Smooth muscle cell (in vitro differentiated cells): ENCODE measurements around the gene EDN2. TPM values are rescaled to one million over a fixed set of nuclear protein-coding genes. Genes with fewer than 3 reads are reported as not detected.

Experiments
- DNase-seq: peaks from one replicate; lab custom pipeline; 2025; ENCODE audit not compliant: unreplicated experiment; lab: John Stamatoyannopoulos, UW
- H2AFZ ChIP-seq: fragments of 200-600 bp; sonication (generic); 2 replicates; pipeline ENCODE4 v1.6.0; 2016; ENCODE audit warnings: antibody characterized with exemption, low read depth, mild to moderate bottlenecking
- H3F3A ChIP-seq: fragments of 200-600 bp; sonication (generic); 2 replicates; pipeline ENCODE4 v1.6.0; 2017; ENCODE audit warnings: antibody characterized with exemption, low read depth
- H3K27ac ChIP-seq: fragments of 200-600 bp; sonication (generic); 2 replicates; pipeline ENCODE4 v1.5.1; 2016; ENCODE audit warnings: low read depth, mild to moderate bottlenecking
- H3K27me3 ChIP-seq: fragments of 200-600 bp; sonication (generic); 2 replicates; pipeline ENCODE4 v1.6.1; 2016; ENCODE audit warnings: low read depth, mild to moderate bottlenecking
- H3K36me3 ChIP-seq: fragments of 200-600 bp; sonication (generic); 2 replicates; pipeline ENCODE4 v1.5.1; 2016; ENCODE audit warnings: low read depth
- H3K4me1 ChIP-seq: fragments of 200-600 bp; sonication (generic); 2 replicates; pipeline ENCODE4 v1.5.1; 2016; ENCODE audit warnings: low read depth
- H3K4me2 ChIP-seq: fragments of 200-600 bp; sonication (generic); 2 replicates; pipeline ENCODE4 v1.6.0; 2016; ENCODE audit warnings: mild to moderate bottlenecking
- H3K4me3 ChIP-seq: fragments of 200-600 bp; sonication (generic); 2 replicates; pipeline ENCODE4 v1.5.1; 2016; ENCODE audit warnings: mild to moderate bottlenecking
- H3K79me2 ChIP-seq: fragments of 200-600 bp; sonication (generic); 2 replicates; pipeline ENCODE4 v1.6.0; 2016; ENCODE audit warnings: low read depth, mild to moderate bottlenecking
- H3K9ac ChIP-seq: fragments of 200-600 bp; sonication (generic); 2 replicates; pipeline ENCODE4 v1.6.0; 2016; ENCODE audit warnings: low read depth
- H3K9me3 ChIP-seq: fragments of 200-600 bp; sonication (generic); replicated peaks from 2 replicates; pipeline ENCODE4 v1.5.1; 2016; ENCODE audit warnings: low read depth
- H4K20me1 ChIP-seq: fragments of 200-600 bp; sonication (generic); 2 replicates; pipeline ENCODE4 v1.6.0; 2016; ENCODE audit warnings: low read depth
- WGBS: methylation state at CpG from one replicate; pipeline ENCODE4 v1.1.7; 2016; ENCODE audit warnings: low lambda C conversion rate; 5-methylcytosine and 5-hydroxymethylcytosine counted together
- polyA plus RNA-seq: library from polyadenylated mRNA; unstranded; fragments of >200 nt; fragmentation: Nextera tagmentation; extraction: Ambion mirVana; gene quantifications from 2 replicates; pipeline ENCODE4 v1.2.1, GENCODE V29; 2016
- total RNA-seq: library from RNA; depleted of rRNA; stranded (reverse); fragments of >200 nt; gene quantifications from 2 replicates; pipeline ENCODE4 v1.2.3, GENCODE V29; 2014
- TF ChIP-seq, protein P1 (sequence below): fragments of 200-600 bp; sonication (generic); IDR thresholded peaks from 2 replicates; pipeline ENCODE4 v1.5.1; 2017; ENCODE audit warnings: borderline replicate concordance, mild to moderate bottlenecking, antibody characterized with exemption; ENCODE audit not compliant: insufficient read depth, poor library complexity, severe bottlenecking

EDN2 gene
- total and polyA plus RNA-seq, 2 experiments from 2014 or later, result not detected

DNA sequence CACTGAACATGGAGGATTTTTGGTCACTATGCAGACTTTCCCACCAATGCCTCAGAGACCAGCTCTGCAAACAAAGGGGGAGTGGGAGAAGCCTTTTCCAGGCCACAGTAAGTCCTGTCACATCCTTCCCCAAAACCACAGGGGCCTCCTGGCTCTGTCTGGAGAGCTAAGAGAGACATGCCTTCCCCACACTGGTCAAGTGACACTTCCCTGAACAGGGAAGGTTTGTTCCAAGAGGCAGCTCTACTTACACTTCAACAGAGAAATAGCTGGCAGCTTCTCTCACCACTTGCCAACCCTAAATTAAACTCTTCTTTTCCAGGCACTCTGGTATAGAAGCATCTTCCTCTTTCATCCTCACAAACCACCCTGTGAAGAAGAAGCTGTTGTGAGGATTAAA, 39.7 kb downstream of the EDN2 start:
- Histone ChIP-seq H3F3A (peaks cover 5% of the 10 kb centered on the region), H3K27me3 (no peaks in the 10 kb centered on the region), H3K4me1 (peaks cover 9% of the 10 kb centered on the region), H3K9ac (no peak overlapping the region), H3K36me3 (no peaks in the 10 kb centered on the region), H2AFZ (no peak overlapping the region), H4K20me1 (no peaks in the 10 kb centered on the region), H3K4me3 (no peak overlapping the region), H3K4me2 (peak overlapping the region; percentile 26), H3K27ac (peak overlapping the region; percentile 34), H3K79me2 (no peaks in the 10 kb centered on the region), H3K9me3 (no peaks in the 10 kb centered on the region)
- TF ChIP-seq, protein P1, sequence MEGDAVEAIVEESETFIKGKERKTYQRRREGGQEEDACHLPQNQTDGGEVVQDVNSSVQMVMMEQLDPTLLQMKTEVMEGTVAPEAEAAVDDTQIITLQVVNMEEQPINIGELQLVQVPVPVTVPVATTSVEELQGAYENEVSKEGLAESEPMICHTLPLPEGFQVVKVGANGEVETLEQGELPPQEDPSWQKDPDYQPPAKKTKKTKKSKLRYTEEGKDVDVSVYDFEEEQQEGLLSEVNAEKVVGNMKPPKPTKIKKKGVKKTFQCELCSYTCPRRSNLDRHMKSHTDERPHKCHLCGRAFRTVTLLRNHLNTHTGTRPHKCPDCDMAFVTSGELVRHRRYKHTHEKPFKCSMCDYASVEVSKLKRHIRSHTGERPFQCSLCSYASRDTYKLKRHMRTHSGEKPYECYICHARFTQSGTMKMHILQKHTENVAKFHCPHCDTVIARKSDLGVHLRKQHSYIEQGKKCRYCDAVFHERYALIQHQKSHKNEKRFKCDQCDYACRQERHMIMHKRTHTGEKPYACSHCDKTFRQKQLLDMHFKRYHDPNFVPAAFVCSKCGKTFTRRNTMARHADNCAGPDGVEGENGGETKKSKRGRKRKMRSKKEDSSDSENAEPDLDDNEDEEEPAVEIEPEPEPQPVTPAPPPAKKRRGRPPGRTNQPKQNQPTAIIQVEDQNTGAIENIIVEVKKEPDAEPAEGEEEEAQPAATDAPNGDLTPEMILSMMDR, result no peak
- DNase-seq, result no peak

DNA sequence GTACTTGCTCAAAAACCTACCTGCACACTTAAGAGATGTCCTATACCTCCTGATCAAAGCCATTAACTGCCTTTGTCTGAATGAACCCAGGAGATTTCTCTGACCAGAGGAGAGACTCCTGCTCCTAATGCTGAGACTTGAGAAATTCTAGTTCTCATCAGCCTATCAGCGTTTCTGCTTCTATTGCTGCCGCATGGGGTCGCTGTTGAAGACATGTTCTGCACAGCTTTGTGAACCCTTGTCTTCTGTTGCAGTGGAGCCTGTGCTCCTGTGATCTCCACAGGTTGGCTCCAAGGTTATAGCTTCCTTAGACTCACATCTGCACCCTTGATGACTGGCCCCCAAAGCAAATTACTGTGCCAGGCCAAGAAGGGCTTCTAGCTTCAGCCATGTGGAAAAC, 40.2 kb downstream of the EDN2 start:
- 48% methylated on average over 3 of the region's 3 CpGs for WGBS
- no peaks in the 10 kb centered on the region for H3K36me3 ChIP-seq
- H3F3A ChIP-seq, result peaks cover 5% of the 10 kb centered on the region
- no peak overlapping the region for H2AFZ ChIP-seq
- H3K4me1 ChIP-seq, result peaks cover 5% of the 10 kb centered on the region
- H3K9me3 ChIP-seq, result no peaks in the 10 kb centered on the region
- no peaks in the 10 kb centered on the region for H3K79me2 ChIP-seq
- TF ChIP-seq, protein P1, result peak; percentile 32
- no peak overlapping the region for H3K4me3 ChIP-seq
- no peak for DNase-seq
- no peaks in the 10 kb centered on the region for H3K27me3 ChIP-seq
- H3K27ac ChIP-seq, result no peak overlapping the region
- H4K20me1 ChIP-seq, result no peaks in the 10 kb centered on the region
- no peak overlapping the region for H3K9ac ChIP-seq
- peak overlapping the region; percentile 26 for H3K4me2 ChIP-seq

DNA sequence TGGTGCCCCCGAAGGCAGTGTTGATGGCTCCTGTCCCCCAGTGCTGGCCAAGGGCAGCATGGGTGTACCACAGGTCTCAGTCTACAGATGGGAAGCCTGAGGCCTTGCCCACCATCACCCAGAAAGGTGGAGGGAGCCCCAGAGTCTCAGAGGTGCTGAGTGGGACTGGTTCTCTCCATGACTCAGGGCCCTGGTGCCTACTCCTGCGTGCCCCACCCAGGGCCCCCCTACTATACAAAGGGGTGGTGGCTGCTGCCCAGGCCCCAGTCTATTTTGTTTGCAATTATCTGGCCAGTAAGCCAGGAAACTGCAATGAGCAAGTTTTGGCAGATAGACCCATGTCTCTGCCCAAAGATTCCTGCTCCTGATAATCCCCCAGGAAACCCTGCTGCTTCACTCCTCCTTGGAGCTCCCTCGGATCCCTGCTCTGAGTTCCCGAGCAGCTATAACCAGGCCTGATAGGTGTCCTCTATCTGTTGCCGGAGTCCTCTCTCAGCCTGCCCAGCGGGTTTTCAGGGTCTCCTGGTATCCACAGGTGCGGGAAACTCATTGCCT, 41.7 kb downstream of the EDN2 start:
- Histone ChIP-seq H3K9me3 (no peaks in the 10 kb centered on the region), H3K9ac (no peak overlapping the region), H3K79me2 (no peaks in the 10 kb centered on the region), H4K20me1 (no peaks in the 10 kb centered on the region), H3K36me3 (no peaks in the 10 kb centered on the region), H2AFZ (no peak overlapping the region), H3K4me1 (no peaks in the 10 kb centered on the region), H3F3A (peaks cover 4% of the 10 kb centered on the region), H3K4me2 (no peak overlapping the region), H3K27ac (no peak overlapping the region), H3K27me3 (no peaks in the 10 kb centered on the region), H3K4me3 (no peak overlapping the region)
- WGBS, result 58% methylated on average over 7 of the region's 7 CpGs
- no peak for DNase-seq
- TF ChIP-seq, protein P1, result no peak
